ENCODE measurements around the gene ASB9. TPM values are rescaled to one million over a fixed set of nuclear protein-coding genes. Genes with fewer than 3 reads are reported as not detected.

Gene ASB9
- total RNA-seq, 1 donor from 2014 or later = 0.94 TPM

Other genes starting within 250 kb of the ASB9 start
- not detected for gene ASB11, start 45.6 kb upstream of the ASB9 start, total RNA-seq
- 13.1 TPM for gene PIGA, start 65.4 kb upstream of the ASB9 start, total RNA-seq
- gene VEGFD, start 114.3 kb upstream of the ASB9 start, total RNA-seq = not detected
- gene PIR, start 223.2 kb upstream of the ASB9 start, total RNA-seq = 1.7 TPM
- 1.2 TPM for gene BMX, start 230.7 kb upstream of the ASB9 start, total RNA-seq